ENCODE data around the gene ANXA8L1.

DNA sequence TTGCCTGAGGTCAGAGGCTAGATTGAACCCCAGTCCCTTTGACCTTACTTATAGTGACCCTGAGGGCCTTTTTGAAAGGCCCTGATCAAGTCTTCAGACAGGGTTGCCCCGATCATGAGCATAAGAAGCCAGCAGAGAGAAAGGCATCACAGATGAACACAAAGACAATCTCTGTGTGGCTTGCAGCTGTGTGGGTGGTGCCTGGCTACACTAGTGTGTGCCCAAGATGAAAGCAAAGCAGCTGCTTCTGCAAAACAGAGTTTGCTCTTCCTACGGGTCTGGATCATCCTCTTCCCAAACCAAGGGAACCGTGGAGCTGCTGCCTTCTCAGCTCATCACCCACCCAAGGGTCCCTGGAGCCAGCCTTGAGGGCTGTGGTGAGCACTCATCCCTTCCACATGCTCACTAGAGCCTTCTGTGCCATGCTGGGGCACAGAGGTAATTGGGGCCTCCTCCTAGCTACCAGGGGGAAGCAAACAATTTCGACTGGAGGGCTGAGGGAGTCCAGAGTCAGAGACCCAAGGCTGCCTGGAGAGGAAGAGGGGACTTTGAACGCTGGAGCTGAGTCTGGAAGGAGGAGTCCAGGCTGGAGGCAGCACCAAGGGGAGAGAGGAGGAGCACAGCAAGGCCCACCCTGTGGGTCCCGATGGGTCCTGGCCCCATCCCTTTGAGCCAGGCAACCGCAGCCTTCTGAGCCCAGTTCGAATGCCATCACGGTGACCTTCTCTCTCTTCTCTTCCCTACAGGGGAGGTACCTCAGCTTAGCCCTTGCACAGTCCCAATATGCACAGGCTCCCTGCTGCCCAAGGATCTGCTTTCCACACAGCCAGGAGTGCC lies 46.5 kb upstream of the ANXA8L1 start:
- TF ChIP-seq, protein P1, sequence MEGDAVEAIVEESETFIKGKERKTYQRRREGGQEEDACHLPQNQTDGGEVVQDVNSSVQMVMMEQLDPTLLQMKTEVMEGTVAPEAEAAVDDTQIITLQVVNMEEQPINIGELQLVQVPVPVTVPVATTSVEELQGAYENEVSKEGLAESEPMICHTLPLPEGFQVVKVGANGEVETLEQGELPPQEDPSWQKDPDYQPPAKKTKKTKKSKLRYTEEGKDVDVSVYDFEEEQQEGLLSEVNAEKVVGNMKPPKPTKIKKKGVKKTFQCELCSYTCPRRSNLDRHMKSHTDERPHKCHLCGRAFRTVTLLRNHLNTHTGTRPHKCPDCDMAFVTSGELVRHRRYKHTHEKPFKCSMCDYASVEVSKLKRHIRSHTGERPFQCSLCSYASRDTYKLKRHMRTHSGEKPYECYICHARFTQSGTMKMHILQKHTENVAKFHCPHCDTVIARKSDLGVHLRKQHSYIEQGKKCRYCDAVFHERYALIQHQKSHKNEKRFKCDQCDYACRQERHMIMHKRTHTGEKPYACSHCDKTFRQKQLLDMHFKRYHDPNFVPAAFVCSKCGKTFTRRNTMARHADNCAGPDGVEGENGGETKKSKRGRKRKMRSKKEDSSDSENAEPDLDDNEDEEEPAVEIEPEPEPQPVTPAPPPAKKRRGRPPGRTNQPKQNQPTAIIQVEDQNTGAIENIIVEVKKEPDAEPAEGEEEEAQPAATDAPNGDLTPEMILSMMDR (IDR thresholded peaks at IDR 0.05): no peak
- TF ChIP-seq POLR2A (IDR thresholded peaks at IDR 0.05): no peak
